Activated CD8-positive, alpha-beta memory T cell treated with anti-CD3 and anti-CD28 coated beads for 1 hour (primary cell): ENCODE data around the gene FNBP1.
"Not testable (repeated sequence)": the region's sequence is repeated elsewhere in the genome, so short reads cannot be mapped to it uniquely, and the experiment has no call there.

Source experiments
- DNase-seq, 2 donors: peaks; one replicate each; pipeline ENCODE4 v3.0.0-alpha.2; 2020; ENCODE audit warnings: low read depth in 1 of 2; ENCODE audit errors: extremely low read depth in 1 of 2

FNBP1 gene

GRCh38 chr9:129962451-129962864, 80.5 kb downstream of the FNBP1 start:
- DNase-seq = no peak

GRCh38 chr9:129958796-129959195, 84.2 kb downstream of the FNBP1 start:
- DNase-seq = no peak

DNA sequence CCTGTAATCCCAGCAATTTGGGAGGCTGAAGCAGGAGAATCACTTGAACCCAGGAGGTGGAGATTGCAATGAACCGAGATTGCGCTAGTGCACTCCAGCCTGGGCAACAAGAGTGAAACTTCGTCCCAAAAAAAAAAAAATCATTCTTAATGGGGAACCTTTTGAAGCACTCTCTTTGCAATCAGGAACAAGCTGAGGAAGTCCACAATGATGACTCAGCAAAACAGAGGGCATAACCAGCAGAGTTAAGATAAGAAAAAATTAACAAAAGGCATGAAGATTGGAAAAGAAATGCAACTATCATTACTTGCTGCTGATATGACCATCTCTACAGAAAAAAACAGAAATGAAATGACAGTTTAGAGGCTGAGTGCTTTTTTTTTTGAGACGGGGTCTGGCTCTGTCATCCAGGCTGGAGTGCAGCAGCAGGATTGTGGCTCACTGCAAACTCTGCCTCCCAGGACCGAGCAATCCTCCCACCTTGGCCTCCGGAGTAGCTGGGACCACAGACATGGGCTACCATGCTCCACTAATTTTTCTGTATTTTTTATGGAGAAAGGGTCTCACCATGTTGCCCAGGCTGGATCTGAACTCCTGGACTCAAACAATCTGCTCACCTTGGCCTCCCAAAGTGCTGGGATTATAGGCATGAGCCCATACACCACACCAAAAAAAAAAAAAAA, 88.0 kb downstream of the FNBP1 start:
- DNase-seq = no peak

DNA sequence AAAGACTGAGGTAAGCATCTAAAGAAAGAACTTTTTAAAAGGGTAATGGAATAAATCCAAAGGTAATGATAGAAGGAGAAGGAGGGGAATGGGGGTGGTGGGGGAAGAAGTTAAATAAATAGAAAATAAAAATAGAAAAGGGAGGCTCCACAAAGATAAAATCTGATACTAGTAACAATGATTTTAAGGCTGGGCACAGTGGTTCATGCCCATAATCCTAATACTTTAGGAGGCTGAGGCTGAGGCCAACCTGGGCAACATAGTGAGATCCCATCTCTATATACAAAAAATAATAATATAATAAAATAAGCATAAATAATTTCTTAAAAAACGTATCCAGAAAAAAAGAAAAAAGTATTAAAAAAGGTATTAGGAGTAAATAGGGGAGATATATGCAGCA, 89.3 kb downstream of the FNBP1 start:
- no peak for DNase-seq

- DNase-seq = no peak
Observed at GRCh38 chr9:129952337-129952736, 90.7 kb downstream of the FNBP1 start.

DNA sequence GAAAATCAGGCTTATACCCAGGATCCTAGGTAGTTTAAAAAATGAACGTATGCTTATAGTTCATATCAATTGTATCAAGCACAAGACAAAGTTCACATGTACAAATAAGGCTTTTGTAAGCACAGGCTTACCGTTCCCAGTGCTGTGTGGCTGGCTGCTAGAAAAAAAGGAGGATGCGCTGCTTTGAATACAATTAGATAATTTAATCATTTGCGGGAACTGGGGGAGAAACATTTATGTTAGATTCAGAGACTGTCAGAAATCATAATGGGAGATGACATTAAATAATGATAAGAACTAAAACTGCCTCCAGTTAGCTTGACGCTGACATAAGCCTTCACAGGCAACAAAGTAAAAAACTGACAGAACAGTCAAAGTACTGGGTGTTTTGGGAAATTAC, 93.2 kb downstream of the FNBP1 start:
- DNase-seq = no peak

DNA sequence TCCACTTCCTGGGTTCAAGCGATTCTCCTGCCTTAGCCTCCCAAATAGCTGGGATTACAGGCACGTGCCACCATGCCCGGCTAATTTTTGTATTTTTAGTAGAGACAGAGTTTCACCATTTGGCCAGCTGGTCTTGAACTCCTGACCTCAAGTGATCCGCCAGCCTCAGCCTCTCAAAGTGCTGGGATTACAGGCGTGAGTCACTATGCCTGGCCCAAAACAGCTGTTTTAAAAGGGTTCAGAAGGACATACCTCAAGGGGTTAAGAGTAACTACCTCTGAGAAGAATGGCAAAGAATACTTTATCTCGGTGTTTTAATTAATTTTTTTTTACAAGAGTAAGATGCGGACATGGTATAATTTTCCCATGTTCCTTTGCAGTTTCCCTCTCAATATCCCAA, 94.4 kb downstream of the FNBP1 start:
- DNase-seq = not testable (repeated sequence)

GRCh38 chr9:129946246-129946995, 96.6 kb downstream of the FNBP1 start:
- no peak for DNase-seq

DNA sequence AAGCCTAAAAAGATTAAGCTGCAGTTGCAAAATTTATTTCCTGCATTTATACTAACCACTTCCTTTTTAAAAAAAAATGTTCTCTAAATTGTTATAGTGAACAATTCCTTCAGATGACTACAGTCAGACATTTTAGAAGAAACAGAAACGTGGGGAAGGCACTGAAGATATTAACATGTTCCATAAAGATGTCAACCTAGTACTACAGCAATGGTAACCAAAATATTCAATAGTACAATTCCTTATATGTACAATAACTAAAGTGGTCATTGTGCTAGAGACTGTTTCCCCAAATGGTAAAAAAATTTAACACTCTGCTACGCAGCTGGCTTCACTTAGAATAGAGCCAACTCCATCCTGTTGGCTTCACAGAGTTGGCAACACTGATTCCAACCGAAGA, 97.7 kb downstream of the FNBP1 start:
- no peak for DNase-seq

GRCh38 chr9:129944506-129945116, 98.4 kb downstream of the FNBP1 start:
- peak in 1 of 2 donors; percentile 7 for DNase-seq

GRCh38 chr9:129939431-129939830, 103.6 kb downstream of the FNBP1 start:
- DNase-seq = no peak

- DNase-seq = no peak
Observed at GRCh38 chr9:129938291-129938979, 104.6 kb downstream of the FNBP1 start.

- not testable (repeated sequence) for DNase-seq
Observed at GRCh38 chr9:129937879-129938278, 105.1 kb downstream of the FNBP1 start.

GRCh38 chr9:129936222-129936621, 106.8 kb downstream of the FNBP1 start:
- DNase-seq = no peak

DNA sequence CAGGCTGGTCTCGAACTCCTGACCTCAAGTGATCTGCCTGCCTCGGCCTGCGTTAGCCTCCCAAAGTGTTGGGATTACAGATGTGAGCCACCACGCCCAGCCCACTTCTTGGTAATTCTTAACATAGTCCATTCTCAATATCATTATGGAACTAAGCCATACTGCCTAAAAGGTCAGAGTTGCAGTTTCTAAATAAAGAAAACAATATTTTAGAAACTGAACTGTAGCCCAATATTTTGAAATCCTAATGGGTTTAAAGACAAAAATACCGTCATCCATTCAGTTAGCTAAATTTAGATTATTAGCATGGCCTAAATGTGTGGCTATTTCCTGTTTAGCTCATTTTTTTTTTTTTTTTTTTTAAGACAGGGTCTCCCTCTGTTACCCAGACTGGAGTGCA, 108.2 kb downstream of the FNBP1 start:
- no peak for DNase-seq

DNA sequence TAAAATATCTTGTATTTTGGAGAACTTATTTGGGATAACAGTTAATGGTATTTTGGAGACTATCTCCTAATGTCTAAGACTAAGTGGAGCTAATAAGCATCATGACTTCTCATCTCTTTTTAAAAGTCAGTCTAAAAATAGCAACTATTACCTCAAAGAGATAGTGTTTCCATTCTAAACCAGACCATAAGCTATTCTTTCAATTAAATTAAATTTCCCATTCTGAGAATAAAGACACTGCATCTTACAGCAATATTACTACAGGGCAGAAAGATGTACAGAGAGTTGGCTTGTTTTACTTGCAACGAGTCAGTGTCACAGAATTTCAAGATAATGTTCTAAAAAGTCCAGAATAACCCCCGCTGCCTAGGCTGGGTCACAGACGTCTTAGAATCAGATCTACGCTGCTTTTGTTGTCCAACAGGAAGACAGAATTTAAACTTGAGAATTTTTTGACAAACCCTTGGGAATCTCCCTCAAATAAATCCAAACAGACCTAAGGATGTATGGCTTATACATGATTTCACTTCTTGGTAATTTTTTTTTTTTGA, 108.9 kb downstream of the FNBP1 start:
- no peak for DNase-seq

GRCh38 chr9:129933185-129934040, 109.6 kb downstream of the FNBP1 start:
- no peak for DNase-seq

DNA sequence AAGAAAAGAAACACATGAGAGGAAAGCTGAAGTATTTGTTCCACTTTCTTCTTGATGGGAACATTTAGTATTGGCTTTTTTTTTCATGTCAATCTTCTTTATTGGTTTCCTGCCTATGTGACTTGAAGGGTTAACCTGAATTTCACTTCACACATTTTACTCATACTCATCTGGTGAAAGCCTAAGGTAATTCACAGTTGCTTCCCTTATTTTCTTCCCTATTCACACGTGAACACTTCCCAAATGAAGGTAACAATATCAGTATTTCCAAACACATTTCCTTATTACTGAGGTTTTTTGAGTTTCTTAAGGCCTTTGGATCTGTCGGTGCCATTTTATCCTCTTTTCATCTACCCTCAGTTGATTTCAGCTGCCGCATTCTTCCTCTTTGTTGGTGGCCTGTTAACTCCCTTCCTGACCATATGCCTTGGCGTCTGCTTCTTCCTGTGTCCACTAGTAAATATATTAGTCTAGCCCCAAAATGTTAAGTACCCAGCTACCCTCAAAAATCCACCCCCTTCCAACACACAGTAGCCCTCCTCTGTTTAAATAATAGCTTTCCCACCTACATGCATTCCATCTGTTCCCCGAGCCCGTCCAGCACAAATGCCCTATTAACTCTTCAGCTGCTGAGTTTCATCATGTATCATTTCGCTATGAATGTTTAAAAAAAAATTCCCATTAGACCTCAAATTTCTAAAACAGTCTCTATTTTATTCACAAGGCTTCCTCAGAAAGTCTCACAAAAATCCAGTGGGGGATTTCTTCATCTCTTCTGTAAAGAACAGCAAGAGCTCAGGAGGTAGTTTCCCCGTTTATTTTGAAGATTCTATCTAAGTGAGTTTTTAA, 110.5 kb downstream of the FNBP1 start:
- no peak for DNase-seq

DNA sequence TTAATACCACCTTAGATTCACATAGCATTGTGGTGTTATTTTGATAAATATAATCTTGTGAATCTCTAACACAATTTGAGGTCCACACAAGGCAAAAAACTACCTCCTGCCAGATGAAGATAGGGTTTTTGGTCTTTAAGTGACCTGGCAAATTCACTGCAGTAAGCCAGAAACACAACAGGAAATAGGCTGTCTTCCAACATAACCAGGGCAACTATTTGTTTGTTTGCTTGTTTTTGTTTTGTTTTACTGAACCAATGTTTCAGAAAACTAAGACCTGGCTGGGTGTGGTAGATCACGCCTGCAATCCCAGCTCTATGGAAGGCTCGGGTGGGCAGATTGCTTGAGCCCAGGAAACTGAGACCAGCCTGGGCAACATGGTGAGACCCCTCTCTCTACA, 112.2 kb downstream of the FNBP1 start:
- DNase-seq = no peak
